ENCODE results near the gene KCNT1. TPM values are rescaled to one million over a fixed set of nuclear protein-coding genes. Genes with fewer than 3 reads are reported as not detected.

Gene KCNT1
- total RNA-seq, 2 donors from 2014 or later, result under 0.01 TPM

DNA sequence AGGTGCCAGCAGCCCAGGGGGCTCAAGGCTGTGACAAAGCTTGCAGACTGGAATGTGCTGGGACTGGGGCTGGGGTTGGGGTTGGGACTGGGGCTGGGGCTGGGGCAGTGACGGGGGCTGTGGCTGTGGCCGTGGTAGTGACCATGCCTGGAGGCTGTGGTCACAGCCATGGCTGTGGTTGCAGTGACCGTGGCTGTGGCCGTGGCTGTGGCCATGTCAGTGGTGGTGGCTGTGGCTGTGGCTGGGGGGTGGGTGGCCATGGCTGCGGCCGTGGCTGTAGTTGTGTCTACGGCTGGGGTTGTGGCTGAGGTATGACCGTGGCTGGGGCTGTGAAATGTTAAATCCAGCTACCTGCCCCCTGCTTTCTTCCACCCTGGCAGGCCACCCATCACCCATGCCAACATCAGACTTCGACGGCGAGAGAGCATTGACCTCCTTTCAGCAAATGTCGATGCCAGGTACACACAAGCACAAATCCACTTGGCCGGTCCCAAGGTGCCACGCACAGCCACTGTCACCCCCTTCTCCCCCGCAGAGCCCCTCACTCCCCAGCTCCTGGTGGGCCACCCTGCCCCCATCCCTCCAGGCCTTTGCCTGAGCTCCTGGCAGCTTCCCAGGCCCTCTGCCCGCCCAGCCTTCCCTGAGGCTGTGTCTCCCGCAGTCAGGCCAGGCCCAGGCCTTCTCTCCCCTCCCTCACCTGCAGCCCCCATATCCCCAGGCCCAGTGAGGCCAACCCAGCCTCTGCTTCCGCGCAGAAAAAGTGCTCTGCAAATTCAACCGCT, 23.6 kb upstream of the KCNT1 start:
- H3K27me3 ChIP-seq, result peaks cover 0 to 5% of the 10 kb centered on the region in 2 donors
- no peak overlapping the region for H3K4me3 ChIP-seq
- TF ChIP-seq, protein P1, sequence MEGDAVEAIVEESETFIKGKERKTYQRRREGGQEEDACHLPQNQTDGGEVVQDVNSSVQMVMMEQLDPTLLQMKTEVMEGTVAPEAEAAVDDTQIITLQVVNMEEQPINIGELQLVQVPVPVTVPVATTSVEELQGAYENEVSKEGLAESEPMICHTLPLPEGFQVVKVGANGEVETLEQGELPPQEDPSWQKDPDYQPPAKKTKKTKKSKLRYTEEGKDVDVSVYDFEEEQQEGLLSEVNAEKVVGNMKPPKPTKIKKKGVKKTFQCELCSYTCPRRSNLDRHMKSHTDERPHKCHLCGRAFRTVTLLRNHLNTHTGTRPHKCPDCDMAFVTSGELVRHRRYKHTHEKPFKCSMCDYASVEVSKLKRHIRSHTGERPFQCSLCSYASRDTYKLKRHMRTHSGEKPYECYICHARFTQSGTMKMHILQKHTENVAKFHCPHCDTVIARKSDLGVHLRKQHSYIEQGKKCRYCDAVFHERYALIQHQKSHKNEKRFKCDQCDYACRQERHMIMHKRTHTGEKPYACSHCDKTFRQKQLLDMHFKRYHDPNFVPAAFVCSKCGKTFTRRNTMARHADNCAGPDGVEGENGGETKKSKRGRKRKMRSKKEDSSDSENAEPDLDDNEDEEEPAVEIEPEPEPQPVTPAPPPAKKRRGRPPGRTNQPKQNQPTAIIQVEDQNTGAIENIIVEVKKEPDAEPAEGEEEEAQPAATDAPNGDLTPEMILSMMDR (IDR thresholded peaks at IDR 0.05), result no peak
- TF ChIP-seq POLR2A (IDR thresholded peaks at IDR 0.05), result no peak
- intact Hi-C loops (cut with DNase I), result no loop called here
- no peaks in the 10 kb centered on the region for H3K4me1 ChIP-seq
- WGBS, 2 donors, result 85 to 89% methylated on average over 10 to 14 of the region's 20 CpGs
- no peak for DNase-seq
- H3K9me3 ChIP-seq, result no peaks in the 10 kb centered on the region
- no peak for ATAC-seq
- no peak overlapping the region for H3K27ac ChIP-seq
- no peaks in the 10 kb centered on the region for H3K36me3 ChIP-seq (replicated peaks in 1 of 2; ENCODE audit: insufficient read depth in 1 of 2, low read depth in 2 of 2)

DNA sequence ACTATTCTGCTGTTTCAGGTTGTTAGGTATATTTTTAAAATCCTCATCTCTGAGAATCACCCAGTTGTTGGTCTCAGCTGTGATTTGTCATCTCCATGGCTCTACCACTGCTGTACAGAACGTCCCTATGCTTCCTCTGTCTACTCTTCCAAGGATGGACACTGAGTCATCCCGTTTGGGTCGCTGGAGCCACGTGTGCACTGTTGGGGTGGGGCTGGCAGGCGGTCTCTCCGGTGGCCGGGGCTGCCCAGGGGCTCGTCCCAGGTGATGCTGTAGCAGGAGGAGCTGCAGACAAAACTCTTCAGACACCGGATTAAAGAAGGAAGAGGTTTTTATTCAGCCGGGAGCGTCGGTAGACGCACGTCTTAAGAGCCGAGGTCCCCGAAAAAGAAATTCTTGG, 21.9 kb upstream of the KCNT1 start:
- DNase-seq, result no peak
- ATAC-seq, result no peak
- peaks cover 0 to 5% of the 10 kb centered on the region in 2 donors for H3K27me3 ChIP-seq
- TF ChIP-seq, protein P1 (IDR thresholded peaks at IDR 0.05), result no peak
- no peak for TF ChIP-seq POLR2A (IDR thresholded peaks at IDR 0.05)
- no peak overlapping the region for H3K27ac ChIP-seq
- no peak overlapping the region for H3K4me3 ChIP-seq
- H3K9me3 ChIP-seq, result no peaks in the 10 kb centered on the region
- WGBS, 2 donors, result 55 to 57% methylated on average over 16 of the region's 16 CpGs
- intact Hi-C loops (cut with DNase I), result no loop called here
- no peaks in the 10 kb centered on the region for H3K36me3 ChIP-seq (replicated peaks in 1 of 2; ENCODE audit: insufficient read depth in 1 of 2, low read depth in 2 of 2)
- H3K4me1 ChIP-seq, result no peaks in the 10 kb centered on the region

DNA sequence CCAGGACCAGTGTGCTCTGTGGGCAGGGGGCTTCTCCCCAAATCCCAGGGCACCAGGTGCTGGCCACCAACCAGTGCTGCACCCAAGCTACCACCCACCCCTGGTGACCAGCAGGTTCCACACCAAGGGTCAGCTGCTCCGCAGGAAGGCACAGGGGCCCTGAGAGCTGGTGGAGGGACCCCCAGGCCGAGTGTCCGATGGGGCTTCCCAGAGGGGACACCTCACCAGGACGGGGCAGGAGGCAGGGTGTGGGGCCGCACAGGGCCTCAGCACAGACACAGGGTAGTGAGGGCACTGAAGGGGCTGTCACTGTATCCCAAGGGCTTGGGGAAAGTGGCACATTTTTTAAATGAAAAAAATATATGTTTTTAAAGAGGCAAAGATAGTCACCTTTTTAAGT, 20.8 kb upstream of the KCNT1 start:
- peaks cover 0 to 5% of the 10 kb centered on the region in 2 donors for H3K27me3 ChIP-seq
- 74 to 80% methylated on average over 1 to 5 of the region's 5 CpGs for WGBS, 2 donors
- no peaks in the 10 kb centered on the region for H3K4me1 ChIP-seq
- H3K36me3 ChIP-seq (replicated peaks in 1 of 2; ENCODE audit: insufficient read depth in 1 of 2, low read depth in 2 of 2), result no peaks in the 10 kb centered on the region
- no peak overlapping the region for H3K4me3 ChIP-seq
- TF ChIP-seq, protein P1 (IDR thresholded peaks at IDR 0.05), result no peak
- TF ChIP-seq POLR2A (IDR thresholded peaks at IDR 0.05), result no peak
- H3K9me3 ChIP-seq, result no peaks in the 10 kb centered on the region
- no peak for DNase-seq
- intact Hi-C loops (cut with DNase I), result no loop called here
- no peak overlapping the region for H3K27ac ChIP-seq
- ATAC-seq, result no peak

DNA sequence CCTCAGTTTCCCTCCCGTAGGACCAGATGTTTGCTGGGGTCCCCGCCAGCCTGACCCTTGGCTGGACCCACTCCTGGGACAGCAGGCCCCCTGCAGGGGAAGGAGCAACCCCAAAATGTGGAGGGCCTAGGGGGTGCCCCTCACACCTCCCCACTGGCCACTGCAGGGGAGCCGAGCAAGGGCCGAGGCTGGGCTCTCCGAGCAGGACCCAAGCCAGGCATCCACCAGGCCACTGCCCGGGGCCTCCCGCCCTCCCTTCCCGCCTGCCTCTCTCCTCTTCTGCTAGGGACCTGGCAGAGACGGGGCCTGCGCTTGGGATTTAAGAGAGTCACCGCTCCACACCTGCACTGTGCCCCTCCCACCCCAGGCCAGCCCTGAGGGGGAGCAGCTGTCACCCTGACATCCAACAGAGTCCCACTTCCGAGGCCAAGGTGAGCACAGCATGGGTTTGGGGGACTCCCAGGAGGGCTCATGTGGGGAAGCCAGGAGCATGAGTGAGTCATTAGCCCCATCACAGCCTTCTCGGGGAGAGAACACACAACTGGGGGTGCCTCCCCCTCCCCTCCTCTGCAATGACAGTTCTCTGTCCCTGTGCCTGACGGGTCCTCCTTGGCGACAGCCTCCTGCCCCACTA, 18.5 kb upstream of the KCNT1 start:
- H3K4me3 ChIP-seq, result no peak overlapping the region
- no peaks in the 10 kb centered on the region for H3K4me1 ChIP-seq
- H3K27ac ChIP-seq, result no peak overlapping the region
- DNase-seq (no peak), ATAC-seq (no peak)
- WGBS, 2 donors, result 25 to 50% methylated on average over 2 to 15 of the region's 15 CpGs
- peaks cover 0 to 5% of the 10 kb centered on the region in 2 donors for H3K27me3 ChIP-seq
- H3K36me3 ChIP-seq (replicated peaks in 1 of 2; ENCODE audit: insufficient read depth in 1 of 2, low read depth in 2 of 2), result no peaks in the 10 kb centered on the region
- H3K9me3 ChIP-seq, result no peaks in the 10 kb centered on the region
- intact Hi-C loops (cut with DNase I), result no loop called here
- TF ChIP-seq, protein P1 (IDR thresholded peaks at IDR 0.05), result no peak
- no peak for TF ChIP-seq POLR2A (IDR thresholded peaks at IDR 0.05)
